GM23248 (cell line): ENCODE data around the gene CNP. TPM values are rescaled to one million over a fixed set of nuclear protein-coding genes. Genes with fewer than 3 reads are reported as not detected.
"Not testable (repeated sequence)": the region's sequence is repeated elsewhere in the genome, so short reads cannot be mapped to it uniquely, and the experiment has no call there.

Experiments
- DNase-seq: peaks from one replicate; pipeline ENCODE4 v3.0.0-alpha.2; 2015
- H2AFZ ChIP-seq: fragments of 200-600 bp; sonication (generic); 2 replicates; pipeline ENCODE4 v1.6.1; 2016; ENCODE audit warnings: antibody characterized with exemption
- H3F3A ChIP-seq: fragments of 200-600 bp; sonication (generic); 2 replicates; pipeline ENCODE4 v1.6.1; 2016; ENCODE audit warnings: mild to moderate bottlenecking, antibody characterized with exemption, mixed run types; ENCODE audit not compliant: insufficient read depth
- H3K27ac ChIP-seq: fragments of 200-600 bp; sonication (generic); 2 replicates; pipeline ENCODE4 v1.5.1; 2016; ENCODE audit warnings: mild to moderate bottlenecking
- H3K27me3 ChIP-seq: fragments of 200-600 bp; sonication (generic); replicated peaks from 2 replicates; pipeline ENCODE4 v1.6.1; 2016; ENCODE audit warnings: mild to moderate bottlenecking; ENCODE audit not compliant: insufficient read depth
- H3K36me3 ChIP-seq: fragments of 200-600 bp; sonication (generic); 2 replicates; pipeline ENCODE4 v1.6.1; 2016; ENCODE audit warnings: low read depth, mild to moderate bottlenecking
- H3K4me1 ChIP-seq: fragments of 200-600 bp; sonication (generic); 2 replicates; pipeline ENCODE4 v1.6.1; 2016; ENCODE audit warnings: mild to moderate bottlenecking; ENCODE audit not compliant: insufficient read depth
- H3K4me2 ChIP-seq: fragments of 200-600 bp; sonication (generic); one replicate; pipeline ENCODE4 v1.6.1; 2016; ENCODE audit warnings: mild to moderate bottlenecking; ENCODE audit not compliant: unreplicated experiment
- H3K4me3 ChIP-seq: fragments of 200-600 bp; sonication (generic); 2 replicates; pipeline ENCODE4 v1.5.1; 2016; ENCODE audit warnings: mild to moderate bottlenecking
- H3K79me2 ChIP-seq: fragments of 200-600 bp; sonication (generic); 2 replicates; pipeline ENCODE4 v1.6.1; 2016; ENCODE audit warnings: mild to moderate bottlenecking; ENCODE audit not compliant: insufficient read depth
- H3K9ac ChIP-seq: fragments of 200-600 bp; sonication (generic); 2 replicates; pipeline ENCODE4 v1.6.1; 2016; ENCODE audit warnings: mild to moderate bottlenecking
- H3K9me2 ChIP-seq: fragments of 200-600 bp; sonication (generic); 2 replicates; pipeline ENCODE4 v1.6.1; 2016; ENCODE audit warnings: mixed run types, mild to moderate bottlenecking, moderate library complexity; ENCODE audit not compliant: insufficient read depth
- H3K9me3 ChIP-seq: fragments of 200-600 bp; sonication (generic); one replicate; pipeline ENCODE4 v1.6.1; 2017; ENCODE audit warnings: low read depth
- H4K20me1 ChIP-seq: fragments of 200-600 bp; sonication (generic); 2 replicates; pipeline ENCODE4 v1.6.0; 2016; ENCODE audit not compliant: insufficient read depth
- EZH2 ChIP-seq: fragments of 200-600 bp; sonication (generic); IDR thresholded peaks from 2 replicates; pipeline ENCODE4 v1.6.1; 2018; ENCODE audit warnings: antibody characterized with exemption, mild to moderate bottlenecking; ENCODE audit not compliant: insufficient read depth, poor library complexity, severe bottlenecking
- EZH2phosphoT487 ChIP-seq: fragments of 200-600 bp; sonication (generic); IDR thresholded peaks from 2 replicates; pipeline ENCODE4 v1.6.1; 2018; ENCODE audit warnings: antibody characterized with exemption, moderate library complexity, mild to moderate bottlenecking, low read depth; ENCODE audit not compliant: insufficient read depth
- WGBS, 2 experiments: methylation state at CpG; one replicate each; pipeline ENCODE4 v1.1.6; 2015 to 2017; ENCODE audit warnings: low lambda C conversion rate in 2 of 2, low coverage in 1 of 2; ENCODE audit errors: missing lambda C conversion rate in 2 of 2; 5-methylcytosine and 5-hydroxymethylcytosine counted together
- in situ Hi-C: fragments of 300-500 bp; cut with MboI; formaldehyde crosslinking; loops from 2 replicates; pipeline ENCODE4 v1.15.0; 2020
- polyA plus RNA-seq: library from polyadenylated mRNA; unstranded; fragments of >200 nt; fragmentation: Nextera tagmentation; extraction: Ambion mirVana; gene quantifications from 2 replicates; pipeline ENCODE4 v1.2.1, GENCODE V29; 2016
- total RNA-seq: library from RNA; depleted of rRNA; stranded (reverse); fragments of >200 nt; shearing (Covaris generic); gene quantifications from 2 replicates; pipeline ENCODE4 v1.2.3, GENCODE V29; 2014

CNP gene
- total and polyA plus RNA-seq, 2 experiments from 2014 or later = 58.3 to 103 TPM

GRCh38 chr17:42005166-42005565 is 38.6 kb downstream of the CNP start:
- no peaks in the 10 kb centered on the region for H3K9me2 ChIP-seq
- H3K27ac ChIP-seq = peak overlapping the region; percentile 20; the same call in 1 of the 2 replicates
- in situ Hi-C loops = no loop called here
- peak overlapping the region; percentile 20 for H3K4me2 ChIP-seq
- peaks cover 26% of the 10 kb centered on the region for H3K36me3 ChIP-seq
- 0 out of 2 replicates have a peak, but pooled peaks cover 4% of the 10 kb centered on the region for H4K20me1 ChIP-seq
- no peaks in the 10 kb centered on the region for H3K9me3 ChIP-seq
- H3F3A ChIP-seq = peaks cover 36% of the 10 kb centered on the region
- peaks cover 54% of the 10 kb centered on the region for H3K4me1 ChIP-seq
- TF ChIP-seq EZH2phosphoT487 (no peak), EZH2 (no peak)
- peak; percentile 48 for DNase-seq
- no peak overlapping the region for H3K9ac ChIP-seq
- H3K79me2 ChIP-seq = peaks cover 100% of the 10 kb centered on the region
- WGBS, 2 experiments = 0 to 7% methylated on average over 1 of the region's 1 CpG
- H3K27me3 ChIP-seq = no peaks in the 10 kb centered on the region
- no peak overlapping the region for H2AFZ ChIP-seq
- no peak overlapping the region for H3K4me3 ChIP-seq

GRCh38 chr17:42009170-42009569 is 42.6 kb downstream of the CNP start:
- no peak overlapping the region for H2AFZ ChIP-seq
- H3K27ac ChIP-seq = peak overlapping the region; percentile 69
- H3K9me3 ChIP-seq = no peaks in the 10 kb centered on the region
- peaks cover 41% of the 10 kb centered on the region for H3F3A ChIP-seq
- H3K4me3 ChIP-seq = no peak overlapping the region
- peaks cover 60% of the 10 kb centered on the region for H3K4me1 ChIP-seq
- no peak overlapping the region for H3K9ac ChIP-seq
- WGBS, 2 experiments = 95 to 99% methylated on average over 4 of the region's 4 CpGs
- TF ChIP-seq EZH2phosphoT487 (no peak), EZH2 (no peak)
- in situ Hi-C loops = no loop called here
- peak; percentile 38 for DNase-seq
- 0 out of 2 replicates have a peak, but pooled peaks cover 4% of the 10 kb centered on the region for H4K20me1 ChIP-seq
- H3K27me3 ChIP-seq = no peaks in the 10 kb centered on the region
- H3K79me2 ChIP-seq = peaks cover 100% of the 10 kb centered on the region
- no peak overlapping the region for H3K4me2 ChIP-seq
- no peaks in the 10 kb centered on the region for H3K36me3 ChIP-seq
- H3K9me2 ChIP-seq = no peaks in the 10 kb centered on the region

GRCh38 chr17:42010266-42010680 is 43.7 kb downstream of the CNP start:
- H3K9me2 ChIP-seq, H3K9me3 ChIP-seq, H3K27me3 ChIP-seq, in situ Hi-C loops, H4K20me1 ChIP-seq, H2AFZ ChIP-seq, H3K36me3 ChIP-seq: not testable (repeated sequence)
- peak; percentile 72 for DNase-seq
- Histone ChIP-seq H3K27ac (peak overlapping the region; percentile 69), H3K4me3 (peak overlapping the region; percentile 25; the same call in 1 of the 2 replicates), H3F3A (peaks cover 30% of the 10 kb centered on the region), H3K4me1 (peaks cover 52% of the 10 kb centered on the region), H3K79me2 (peaks cover 100% of the 10 kb centered on the region), H3K4me2 (peak overlapping the region; percentile 66), H3K9ac (0 out of 2 replicates have a peak overlapping the region, but pooled peaks have one; percentile 26)
- 14 to 28% methylated on average over 7 to 9 of the region's 9 CpGs for WGBS, 2 experiments

GRCh38 chr17:42010898-42011516 is 44.4 kb downstream of the CNP start:
- peak overlapping the region; percentile 66 for H3K4me2 ChIP-seq
- 0 out of 2 replicates have a peak overlapping the region, but pooled peaks have one; percentile 25 for H3K4me3 ChIP-seq
- H3K27me3 ChIP-seq = no peaks in the 10 kb centered on the region
- in situ Hi-C loops = no loop called here
- peaks cover 100% of the 10 kb centered on the region for H3K79me2 ChIP-seq
- TF ChIP-seq EZH2phosphoT487 (no peak), EZH2 (no peak)
- H3K9ac ChIP-seq = no peak overlapping the region
- H3K4me1 ChIP-seq = peaks cover 56% of the 10 kb centered on the region
- H4K20me1 ChIP-seq = no peaks in the 10 kb centered on the region
- peaks cover 27% of the 10 kb centered on the region for H3F3A ChIP-seq
- H3K36me3 ChIP-seq = no peaks in the 10 kb centered on the region
- H3K9me3 ChIP-seq = no peaks in the 10 kb centered on the region
- 95 to 97% methylated on average over 3 of the region's 3 CpGs for WGBS, 2 experiments
- peak overlapping the region; percentile 69 for H3K27ac ChIP-seq
- peak; percentile 58 for DNase-seq
- H2AFZ ChIP-seq = no peak overlapping the region
- H3K9me2 ChIP-seq = no peaks in the 10 kb centered on the region

GRCh38 chr17:42012363-42012762 is 45.8 kb downstream of the CNP start:
- Histone ChIP-seq H3K4me1 (peaks cover 54% of the 10 kb centered on the region), H3F3A (peaks cover 27% of the 10 kb centered on the region), H3K79me2 (peaks cover 98% of the 10 kb centered on the region)
- H3K9ac ChIP-seq, H3K4me3 ChIP-seq, H3K27me3 ChIP-seq, in situ Hi-C loops, H3K9me2 ChIP-seq, DNase-seq, H4K20me1 ChIP-seq, H2AFZ ChIP-seq, H3K9me3 ChIP-seq, H3K36me3 ChIP-seq, H3K27ac ChIP-seq, H3K4me2 ChIP-seq: not testable (repeated sequence)
- 78 to 85% methylated on average over 4 of the region's 4 CpGs for WGBS, 2 experiments

GRCh38 chr17:42013740-42014139 is 47.1 kb downstream of the CNP start:
- H3K9me3 ChIP-seq, H3K4me3 ChIP-seq, H3K9ac ChIP-seq, in situ Hi-C loops, H3K36me3 ChIP-seq, H3K27me3 ChIP-seq, H3K9me2 ChIP-seq, DNase-seq, H4K20me1 ChIP-seq, H3K27ac ChIP-seq, H3K4me2 ChIP-seq, H2AFZ ChIP-seq: not testable (repeated sequence)
- peaks cover 27% of the 10 kb centered on the region for H3F3A ChIP-seq
- H3K4me1 ChIP-seq = peaks cover 53% of the 10 kb centered on the region
- peaks cover 85% of the 10 kb centered on the region for H3K79me2 ChIP-seq
- 96 to 100% methylated on average over 12 of the region's 12 CpGs for WGBS, 2 experiments
